SK-N-SH (cell line): ENCODE data around the gene PLA2G2F. TPM values are rescaled to one million over a fixed set of nuclear protein-coding genes. Genes with fewer than 3 reads are reported as not detected.

ENCODE experiments used
- CTCF ChIA-PET: fragments of 300-600, 350-600 bp; formaldehyde crosslinking; extraction: SDS; loops from one replicate; lab custom pipeline; 2021; lab: Yijun Ruan, JAX
- POLR2A ChIA-PET: fragments of 350-600 bp; sonication (Branson Sonifier 250); formaldehyde crosslinking; extraction: SDS; loops from one replicate; lab custom pipeline; 2020; ENCODE audit warnings: antibody characterized with exemption, inconsistent platforms; lab: Yijun Ruan, JAX
- DNase-seq: peaks from one replicate; pipeline ENCODE4 v3.0.0; 2012
- H2AFZ ChIP-seq: fragments of 200-600 bp; sonication (generic); 2 replicates; pipeline ENCODE4 v1.8.1; 2016; ENCODE audit warnings: antibody characterized with exemption, mild to moderate bottlenecking, low read depth
- H3F3A ChIP-seq: fragments of 200-600 bp; sonication (generic); replicated peaks from 2 replicates; pipeline ENCODE3; 2016; ENCODE audit warnings: antibody characterized with exemption, mild to moderate bottlenecking; ENCODE audit not compliant: insufficient read depth
- H3K27ac ChIP-seq, 2 experiments: fragments of 200-500 bp in 1 of 2; fragments of 200-600 bp in 1 of 2; sonication (Bioruptor generic) in 1 of 2; sonication (generic), shearing (Covaris generic) in 1 of 2; 2 replicates each; pipeline versions ENCODE4 v1.5.1 to v1.6.1; 2014 to 2016; ENCODE audit warnings: low read depth in 2 of 2, inconsistent platforms in 1 of 2, low read length in 1 of 2, mild to moderate bottlenecking in 1 of 2, mixed read lengths in 1 of 2
- H3K27me3 ChIP-seq: fragments of 200-600 bp; sonication (generic), shearing (Covaris generic); 2 replicates; pipeline ENCODE4 v1.6.1; 2016; ENCODE audit warnings: mixed run types; ENCODE audit not compliant: insufficient read depth
- H3K36me3 ChIP-seq, 2 experiments: fragments of 200-500 bp in 1 of 2; fragments of 200-600 bp in 1 of 2; sonication (Bioruptor generic) in 1 of 2; sonication (generic) in 1 of 2; replicated peaks in 1 of 2; 2 replicates each; pipeline versions ENCODE3 to v1.5.1; 2014 to 2016; ENCODE audit warnings: low read length in 1 of 2, mild to moderate bottlenecking in 1 of 2; ENCODE audit not compliant: insufficient read depth in 2 of 2, control insufficient read depth in 1 of 2
- H3K4me1 ChIP-seq, 2 experiments: fragments of 200-500 bp in 1 of 2; fragments of 200-600 bp in 1 of 2; sonication (Bioruptor generic) in 1 of 2; sonication (generic), shearing (Covaris generic) in 1 of 2; 2 replicates each; pipeline versions ENCODE4 v1.5.1 to v1.6.1; 2014 to 2016; ENCODE audit warnings: low read depth in 1 of 2, low read length in 1 of 2, mixed run types in 1 of 2; ENCODE audit not compliant: insufficient read depth in 2 of 2, control insufficient read depth in 1 of 2
- H3K4me2 ChIP-seq: fragments of 200-600 bp; sonication (generic), shearing (Covaris generic); 2 replicates; pipeline ENCODE4 v1.6.1; 2017; ENCODE audit warnings: mixed run types
- H3K4me3 ChIP-seq, 2 experiments: fragments of 200-500 bp in 1 of 2; fragments of 200-600 bp in 1 of 2; sonication (Bioruptor generic) in 1 of 2; sonication (generic), shearing (Covaris generic) in 1 of 2; 2 replicates each; pipeline versions ENCODE4 v1.5.1 to v1.8.1; 2014 to 2016; ENCODE audit warnings: low read depth in 2 of 2, inconsistent platforms in 1 of 2, low read length in 1 of 2, mild to moderate bottlenecking in 1 of 2, mixed read lengths in 1 of 2, moderate library complexity in 1 of 2
- H3K79me2 ChIP-seq: fragments of 200-600 bp; sonication (generic); 2 replicates; pipeline ENCODE4 v1.8.1; 2017; ENCODE audit warnings: mild to moderate bottlenecking; ENCODE audit not compliant: insufficient read depth
- H3K9ac ChIP-seq: fragments of 200-600 bp; sonication (generic); 2 replicates; pipeline ENCODE4 v1.6.1; 2017; ENCODE audit warnings: mixed run types
- H3K9me2 ChIP-seq: fragments of 200-600 bp; sonication (generic); 2 replicates; pipeline ENCODE4 v1.6.1; 2017; ENCODE audit warnings: mixed run types
- H3K9me3 ChIP-seq: fragments of 200-600 bp; sonication (generic); 2 replicates; pipeline ENCODE4 v1.6.1; 2017; ENCODE audit warnings: mixed run types, mild to moderate bottlenecking, moderate library complexity
- H4K20me1 ChIP-seq: fragments of 200-600 bp; sonication (generic); 2 replicates; pipeline ENCODE4 v1.6.1; 2017; ENCODE audit warnings: mild to moderate bottlenecking, mixed run types; ENCODE audit not compliant: insufficient read depth
- EZH2phosphoT487 ChIP-seq: fragments of 200-600 bp; sonication (generic); IDR thresholded peaks from 2 replicates; pipeline ENCODE4 v1.6.1; 2017; ENCODE audit warnings: low read depth, mixed run types, mild to moderate bottlenecking, antibody characterized with exemption, moderate library complexity, borderline replicate concordance
- FOXM1 ChIP-seq: IDR thresholded peaks from 2 replicates; pipeline ENCODE4 v1.4.0; 2012; ENCODE audit warnings: low read depth, mild to moderate bottlenecking
- MXI1 ChIP-seq: IDR thresholded peaks from 2 replicates; pipeline ENCODE4 v1.6.1; 2012; ENCODE audit warnings: mild to moderate bottlenecking, low read depth, low read length, improper control_type of control experiment
- NFIC ChIP-seq: IDR thresholded peaks from 2 replicates; pipeline ENCODE4 v1.4.0; 2012; ENCODE audit warnings: borderline replicate concordance
- RCOR1 ChIP-seq: fragments of 150-350 bp; IDR thresholded peaks from 2 replicates; pipeline ENCODE4 v1.6.1; 2017; ENCODE audit warnings: antibody characterized with exemption, low read length
- RFX5 ChIP-seq: IDR thresholded peaks from 2 replicates; pipeline ENCODE4 v1.6.1; 2012; ENCODE audit warnings: mild to moderate bottlenecking, improper control_type of control experiment, low read length
- RXRA ChIP-seq: IDR thresholded peaks from 2 replicates; pipeline ENCODE4 v1.4.0; 2012; ENCODE audit warnings: low read depth, mild to moderate bottlenecking, borderline replicate concordance
- SMC3 ChIP-seq: IDR thresholded peaks from 2 replicates; pipeline ENCODE4 v1.6.1; 2012; ENCODE audit warnings: low read depth, low read length, improper control_type of control experiment
- TAF1 ChIP-seq: IDR thresholded peaks from 2 replicates; pipeline ENCODE4 v1.6.1; 2012; ENCODE audit warnings: low read depth, mild to moderate bottlenecking, low read length, moderate library complexity, borderline replicate concordance
- YY1 ChIP-seq: IDR thresholded peaks from 2 replicates; pipeline ENCODE4 v1.4.0; 2012; ENCODE audit warnings: low read depth, mild to moderate bottlenecking
- WGBS: methylation state at CpG from one replicate; pipeline ENCODE4 v1.1.6; 2017; ENCODE audit warnings: low lambda C conversion rate; 5-methylcytosine and 5-hydroxymethylcytosine counted together
- polyA plus RNA-seq, 3 experiments: library from polyadenylated mRNA; depleted of rRNA; stranded (reverse); fragments of >200 nt; gene quantifications; 2 replicates each; pipeline ENCODE4 v1.2.3, GENCODE V29; 2012
- TF ChIP-seq, protein P1 (sequence below): IDR thresholded peaks from 2 replicates; pipeline ENCODE4 v1.6.1; 2012; ENCODE audit warnings: mild to moderate bottlenecking, low read depth, low read length, moderate library complexity
- TF ChIP-seq, protein P2 (sequence below): IDR thresholded peaks from 2 replicates; pipeline ENCODE4 v1.4.0; 2012; ENCODE audit warnings: low read depth, borderline replicate concordance

PLA2G2F gene
- not detected in 2 replicates for polyA plus RNA-seq (2012; rRNA removed)
- polyA plus RNA-seq (2012; cell fraction: cytosol; rRNA removed) = not detected in 2 replicates
- polyA plus RNA-seq (2012; cell fraction: nucleus; rRNA removed) = 0.01 TPM in 1 of 2 replicates, not detected in the other

DNA sequence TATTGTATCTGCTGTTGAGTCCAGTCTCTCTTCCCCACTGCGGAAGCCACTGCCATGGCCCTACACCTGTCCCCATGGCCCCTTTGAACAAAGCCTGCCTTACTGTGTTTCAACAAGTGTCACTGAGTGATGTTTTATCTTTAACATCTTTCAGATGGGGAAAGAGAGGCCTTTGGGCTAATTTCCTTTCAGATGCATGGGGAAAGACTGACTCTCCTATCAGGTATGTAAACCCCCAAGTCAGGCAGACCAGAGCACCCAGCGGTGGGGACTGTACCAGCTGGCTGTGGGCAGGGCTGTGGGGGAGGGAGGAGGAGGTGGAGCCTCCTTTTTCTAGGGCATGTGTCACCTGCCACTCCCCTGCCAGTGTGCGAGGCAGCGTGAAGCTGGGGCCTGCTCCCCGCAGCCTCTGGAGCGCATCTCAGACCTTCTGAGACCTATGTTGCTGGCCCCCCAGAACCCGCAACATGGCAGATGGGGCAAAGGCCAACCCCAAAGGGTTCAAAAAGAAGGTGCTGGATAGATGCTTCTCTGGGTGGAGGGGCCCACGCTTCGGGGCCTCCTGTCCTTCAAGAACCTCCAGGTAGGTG lies at the start of gene PLA2G2F:
Gene PLA2G2F (plus strand): TSS at position 363 of the 590 bp plus-strand sequence. CDS start 105 bp downstream, at position 468.
- H3K27ac ChIP-seq = no peak within 1 kb of the TSS
- H3K27me3 ChIP-seq = no peaks in the 10 kb centered on the region; the same call in 1 of the 2 replicates
- no peak within 1 kb of the TSS for H3K4me2 ChIP-seq
- H4K20me1 ChIP-seq = no peaks in the 10 kb centered on the region
- no peak within 1 kb of the TSS for H3K4me3 ChIP-seq
- 67% methylated on average over 5 of the region's 9 CpGs for WGBS
- H3F3A ChIP-seq = no peaks in the 10 kb centered on the region
- no peak within 1 kb of the TSS for H2AFZ ChIP-seq
- H3K36me3 ChIP-seq = no peaks in the 10 kb centered on the region
- DNase-seq = no peak
- CTCF ChIA-PET = interaction anchor here (2.1 kb wide), 1 partner anchor 13 kb away, joined by 9 read pairs; no protein-coding TSS in a partner anchor
- H3K79me2 ChIP-seq = no peaks in the 10 kb centered on the region
- POLR2A ChIA-PET = no interaction called here
- no peaks in the 10 kb centered on the region for H3K9me3 ChIP-seq
- TF ChIP-seq FOXM1 = no peak
- TF ChIP-seq MXI1 = no peak
- TF ChIP-seq TAF1 = no peak
- TF ChIP-seq RXRA = no peak
- TF ChIP-seq, protein P1, sequence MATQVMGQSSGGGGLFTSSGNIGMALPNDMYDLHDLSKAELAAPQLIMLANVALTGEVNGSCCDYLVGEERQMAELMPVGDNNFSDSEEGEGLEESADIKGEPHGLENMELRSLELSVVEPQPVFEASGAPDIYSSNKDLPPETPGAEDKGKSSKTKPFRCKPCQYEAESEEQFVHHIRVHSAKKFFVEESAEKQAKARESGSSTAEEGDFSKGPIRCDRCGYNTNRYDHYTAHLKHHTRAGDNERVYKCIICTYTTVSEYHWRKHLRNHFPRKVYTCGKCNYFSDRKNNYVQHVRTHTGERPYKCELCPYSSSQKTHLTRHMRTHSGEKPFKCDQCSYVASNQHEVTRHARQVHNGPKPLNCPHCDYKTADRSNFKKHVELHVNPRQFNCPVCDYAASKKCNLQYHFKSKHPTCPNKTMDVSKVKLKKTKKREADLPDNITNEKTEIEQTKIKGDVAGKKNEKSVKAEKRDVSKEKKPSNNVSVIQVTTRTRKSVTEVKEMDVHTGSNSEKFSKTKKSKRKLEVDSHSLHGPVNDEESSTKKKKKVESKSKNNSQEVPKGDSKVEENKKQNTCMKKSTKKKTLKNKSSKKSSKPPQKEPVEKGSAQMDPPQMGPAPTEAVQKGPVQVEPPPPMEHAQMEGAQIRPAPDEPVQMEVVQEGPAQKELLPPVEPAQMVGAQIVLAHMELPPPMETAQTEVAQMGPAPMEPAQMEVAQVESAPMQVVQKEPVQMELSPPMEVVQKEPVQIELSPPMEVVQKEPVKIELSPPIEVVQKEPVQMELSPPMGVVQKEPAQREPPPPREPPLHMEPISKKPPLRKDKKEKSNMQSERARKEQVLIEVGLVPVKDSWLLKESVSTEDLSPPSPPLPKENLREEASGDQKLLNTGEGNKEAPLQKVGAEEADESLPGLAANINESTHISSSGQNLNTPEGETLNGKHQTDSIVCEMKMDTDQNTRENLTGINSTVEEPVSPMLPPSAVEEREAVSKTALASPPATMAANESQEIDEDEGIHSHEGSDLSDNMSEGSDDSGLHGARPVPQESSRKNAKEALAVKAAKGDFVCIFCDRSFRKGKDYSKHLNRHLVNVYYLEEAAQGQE = no peak
- TF ChIP-seq EZH2phosphoT487 = no peak
- TF ChIP-seq RFX5 = no peak
- no peak for TF ChIP-seq SMC3
- TF ChIP-seq RCOR1 = no peak
- no peaks in the 10 kb centered on the region for H3K9me2 ChIP-seq
- no peaks in the 10 kb centered on the region for H3K4me1 ChIP-seq
- H3K9ac ChIP-seq = no peak within 1 kb of the TSS

DNA sequence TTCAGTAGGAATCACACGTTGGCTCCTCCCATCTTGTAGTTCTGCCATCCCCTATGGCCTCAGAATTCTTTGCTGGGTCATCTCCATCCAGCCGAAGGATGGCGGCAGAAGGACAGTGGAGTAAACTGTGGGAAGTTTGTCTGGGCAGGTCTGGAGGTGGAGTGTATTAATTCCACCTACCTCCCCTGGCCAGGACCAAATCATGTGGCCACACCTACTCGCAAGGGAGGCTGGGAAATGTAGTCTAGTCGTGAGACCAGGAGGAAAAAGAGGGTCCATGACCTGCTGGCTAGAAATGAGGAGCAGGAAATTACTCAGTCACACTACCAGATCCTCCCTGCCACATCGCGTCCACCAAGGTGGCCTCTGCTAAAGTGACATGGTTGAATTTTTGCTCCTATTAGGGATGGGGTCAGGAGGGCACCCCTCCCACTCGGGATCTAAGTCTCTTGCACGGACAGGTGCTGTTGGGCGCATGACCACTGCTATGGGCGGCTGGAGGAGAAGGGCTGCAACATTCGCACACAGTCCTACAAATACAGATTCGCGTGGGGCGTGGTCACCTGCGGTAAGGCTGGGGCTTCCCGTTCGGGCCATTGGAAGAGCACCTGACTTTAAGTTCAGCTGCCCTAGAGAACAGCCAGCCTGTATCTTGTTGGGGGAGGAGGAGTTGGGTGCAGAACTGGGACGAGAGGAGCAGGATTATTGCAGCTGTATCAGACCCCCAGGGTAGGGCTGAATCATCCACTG lies 49.6 kb upstream of the PLA2G2F start:
- Histone ChIP-seq H2AFZ (no peak overlapping the region), H4K20me1 (no peaks in the 10 kb centered on the region), H3K9me3 (no peaks in the 10 kb centered on the region), H3K27ac (no peak overlapping the region), H3K9ac (no peak overlapping the region), H3K4me3 (no peak overlapping the region), H3K9me2 (no peaks in the 10 kb centered on the region), H3K79me2 (no peaks in the 10 kb centered on the region), H3K36me3 (no peaks in the 10 kb centered on the region), H3K4me2 (no peak overlapping the region), H3K27me3 (peaks cover 14% of the 10 kb centered on the region; the same call in 1 of the 2 replicates), H3K4me1 (no peaks in the 10 kb centered on the region), H3F3A (no peaks in the 10 kb centered on the region)
- ChIA-PET POLR2A (no interaction called here), CTCF (interaction anchor here (1.7 to 2.0 kb wide), 2 partner anchors 12 to 63 kb away, joined by 5 read pairs; no protein-coding TSS in a partner anchor)
- TF ChIP-seq, protein P2, sequence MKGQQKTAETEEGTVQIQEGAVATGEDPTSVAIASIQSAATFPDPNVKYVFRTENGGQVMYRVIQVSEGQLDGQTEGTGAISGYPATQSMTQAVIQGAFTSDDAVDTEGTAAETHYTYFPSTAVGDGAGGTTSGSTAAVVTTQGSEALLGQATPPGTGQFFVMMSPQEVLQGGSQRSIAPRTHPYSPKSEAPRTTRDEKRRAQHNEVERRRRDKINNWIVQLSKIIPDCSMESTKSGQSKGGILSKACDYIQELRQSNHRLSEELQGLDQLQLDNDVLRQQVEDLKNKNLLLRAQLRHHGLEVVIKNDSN = no peak
- no peak for TF ChIP-seq FOXM1
- TF ChIP-seq YY1 = no peak
- no peak for TF ChIP-seq NFIC
- WGBS = 60% methylated on average over 10 of the region's 19 CpGs
- no peak for DNase-seq
